ENCODE results near the gene HES5. TPM values are rescaled to one million over a fixed set of nuclear protein-coding genes. Genes with fewer than 3 reads are reported as not detected.

HES5 gene
- total RNA-seq, 1 donor from 2014 or later, result 1.3 TPM

DNA sequence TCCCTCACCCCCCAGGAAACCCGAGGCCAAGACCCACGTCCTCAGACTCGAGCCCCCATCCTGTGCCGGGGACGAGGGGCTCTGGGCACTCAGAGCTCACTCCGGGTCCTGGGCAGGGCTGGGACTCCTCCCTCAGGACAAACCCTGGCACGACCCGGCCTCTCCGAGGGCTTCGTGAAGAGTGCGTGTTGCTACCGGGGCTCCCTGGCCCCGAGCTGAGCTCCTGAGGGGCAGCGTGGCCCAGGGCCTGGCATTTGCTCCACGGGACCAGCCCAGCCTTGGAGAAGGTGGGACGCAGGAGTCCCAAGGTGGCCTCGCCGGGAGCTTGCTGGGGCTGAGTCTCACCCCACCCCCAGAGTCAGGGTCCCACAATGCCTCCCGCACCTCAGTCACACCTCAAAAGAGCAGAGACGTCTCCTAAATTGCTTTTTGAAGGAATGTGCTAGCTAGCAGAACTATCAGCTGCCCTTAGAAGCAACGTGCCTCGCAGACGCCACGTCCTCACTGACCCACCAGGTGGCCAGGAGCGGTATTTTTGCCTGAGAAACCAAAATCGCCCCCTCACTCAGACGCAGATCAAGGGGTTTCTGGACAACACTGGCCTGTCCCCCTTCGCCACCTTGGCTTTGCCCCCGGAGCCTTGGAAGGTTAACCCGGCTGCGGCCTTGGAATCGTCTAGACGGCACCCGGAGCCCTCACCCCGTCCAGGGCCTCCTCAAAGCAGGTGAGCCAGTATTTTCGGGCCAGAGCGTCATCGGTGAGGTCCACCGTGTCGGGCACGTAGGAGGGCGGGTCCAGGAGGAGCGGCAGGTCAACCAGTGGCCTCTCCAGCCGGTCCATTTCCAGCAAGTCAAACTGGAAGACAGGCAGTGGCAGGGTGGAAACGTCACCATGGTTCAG is 14.9 kb downstream of the HES5 start:
- ATAC-seq, result no peak

- ATAC-seq, result no peak
These were observed 16.0 kb downstream of the HES5 start for GRCh38 chr1:2513939-2514652.

GRCh38 chr1:2512862-2513421 is 17.1 kb downstream of the HES5 start:
- no peak for ATAC-seq

DNA sequence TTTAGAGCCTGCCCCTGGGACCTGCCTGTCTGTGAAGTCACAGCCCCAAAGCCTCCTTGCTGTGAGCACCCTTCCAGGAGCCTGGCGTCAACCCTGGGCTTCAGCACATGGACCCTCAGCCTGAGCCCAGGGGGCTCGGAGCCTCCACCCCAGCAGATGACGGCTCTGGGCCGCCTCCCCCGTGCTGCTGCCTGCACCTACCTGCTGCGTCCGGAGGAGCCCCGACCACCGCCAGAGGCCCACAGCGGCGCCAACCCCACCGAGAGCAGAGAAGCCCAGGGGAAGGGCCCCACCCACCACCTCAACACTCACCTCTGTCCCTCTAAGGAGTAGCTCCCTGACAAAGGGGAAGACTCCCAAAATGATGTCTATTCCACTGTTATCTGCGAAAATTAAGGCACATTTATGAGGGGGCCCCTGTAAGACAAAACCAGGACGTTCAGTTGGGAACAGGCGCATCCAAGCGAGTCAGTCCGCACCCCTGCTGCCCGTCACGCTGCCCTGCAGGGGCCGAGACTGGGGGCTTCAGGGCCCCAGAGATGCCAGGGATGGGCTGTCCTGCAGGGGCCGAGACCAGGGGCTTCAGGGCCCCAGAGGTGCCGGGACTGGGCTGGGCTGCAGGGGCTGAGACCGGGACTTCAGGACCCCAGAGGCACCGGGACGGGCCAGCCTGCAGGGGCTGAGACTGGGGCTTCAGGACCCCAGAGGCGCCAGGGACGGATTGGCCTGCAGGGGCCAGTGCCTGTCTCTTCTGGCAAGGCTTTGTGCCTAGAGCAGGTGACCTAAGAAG is 19.5 kb downstream of the HES5 start:
- no peak for ATAC-seq

DNA sequence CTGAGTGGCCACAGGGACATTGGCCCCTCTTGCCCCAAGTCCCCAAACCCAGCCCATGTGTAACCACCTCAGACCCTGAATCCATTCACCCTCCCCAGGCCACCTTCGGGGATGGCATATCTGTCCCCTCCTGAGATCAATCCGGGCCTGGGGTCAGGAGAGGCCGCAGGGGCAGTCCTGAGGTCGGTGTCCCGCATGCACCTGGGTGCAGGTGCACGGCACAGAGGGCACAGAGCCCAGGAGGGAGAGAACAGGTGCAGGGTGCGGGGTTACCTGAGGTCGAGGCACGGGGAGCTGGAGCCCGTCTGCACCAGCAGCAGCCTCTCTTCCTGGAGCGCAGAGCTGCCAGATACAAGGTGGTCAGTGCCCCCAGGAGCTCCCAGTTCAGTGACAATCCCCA is 20.5 kb downstream of the HES5 start:
- ATAC-seq, result no peak

- ATAC-seq, result no peak
These were observed 21.3 kb downstream of the HES5 start for GRCh38 chr1:2508751-2509150.

DNA sequence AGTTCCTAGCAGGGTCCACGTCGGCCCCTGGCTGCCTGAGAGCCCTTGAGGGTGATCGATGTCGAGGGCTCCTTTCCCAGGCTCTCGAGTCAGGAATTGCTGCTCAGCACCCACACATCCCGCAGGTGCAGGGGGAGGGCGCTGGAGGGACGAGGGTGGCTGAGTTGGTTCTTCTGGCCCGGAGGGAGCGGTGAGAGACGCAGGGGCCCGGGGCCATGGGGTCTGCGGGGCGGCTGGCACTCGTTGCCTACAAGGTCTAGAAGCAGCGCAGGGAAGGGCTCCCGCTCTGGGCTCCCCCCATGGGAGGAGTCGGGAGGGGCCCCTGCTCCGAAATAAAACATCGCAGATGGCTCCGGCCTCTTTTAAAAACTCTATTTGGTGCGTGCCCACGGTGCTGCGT is 21.9 kb downstream of the HES5 start:
- no peak for ATAC-seq

- no peak for ATAC-seq
These were observed 22.3 kb downstream of the HES5 start for GRCh38 chr1:2507744-2508155.

DNA sequence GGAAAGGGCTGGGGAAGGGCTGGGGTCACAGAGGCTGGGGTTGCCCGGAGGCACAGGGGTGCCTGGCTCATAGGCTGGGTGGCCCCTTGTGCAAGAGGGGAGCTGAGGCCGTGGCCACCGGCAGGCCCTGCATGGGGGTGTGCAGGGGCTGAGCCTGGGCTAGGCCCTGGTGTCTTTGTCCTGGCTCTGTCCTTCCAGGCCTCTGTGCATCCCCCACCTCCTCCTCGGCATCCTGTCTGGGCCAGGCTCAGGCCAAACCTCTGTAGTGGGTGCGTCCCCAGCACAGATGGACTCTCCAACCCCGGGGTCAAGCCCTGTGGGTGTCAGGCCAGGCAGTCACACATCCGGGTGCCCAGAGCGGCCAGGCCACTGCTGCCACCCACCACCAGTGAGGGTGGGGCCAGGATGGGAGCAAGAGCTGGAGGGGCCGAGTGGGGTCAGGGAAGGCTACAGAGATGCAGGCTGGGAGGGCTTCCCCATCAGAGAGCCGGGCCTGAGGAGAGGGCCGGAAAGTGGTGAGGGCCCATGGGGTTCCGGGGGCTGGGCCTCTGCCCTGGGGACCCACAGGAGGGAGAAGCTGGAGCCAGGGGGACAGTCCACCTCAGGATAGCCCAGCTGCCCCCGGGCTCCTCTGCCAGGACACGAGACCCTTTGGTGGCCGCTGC is 23.0 kb downstream of the HES5 start:
- peak; percentile 3 for ATAC-seq

- peak; percentile 5 for ATAC-seq
These were observed 23.8 kb downstream of the HES5 start for GRCh38 chr1:2506007-2506860.

GRCh38 chr1:2505461-2505994 is 24.5 kb downstream of the HES5 start:
- peak; percentile 9 for ATAC-seq

DNA sequence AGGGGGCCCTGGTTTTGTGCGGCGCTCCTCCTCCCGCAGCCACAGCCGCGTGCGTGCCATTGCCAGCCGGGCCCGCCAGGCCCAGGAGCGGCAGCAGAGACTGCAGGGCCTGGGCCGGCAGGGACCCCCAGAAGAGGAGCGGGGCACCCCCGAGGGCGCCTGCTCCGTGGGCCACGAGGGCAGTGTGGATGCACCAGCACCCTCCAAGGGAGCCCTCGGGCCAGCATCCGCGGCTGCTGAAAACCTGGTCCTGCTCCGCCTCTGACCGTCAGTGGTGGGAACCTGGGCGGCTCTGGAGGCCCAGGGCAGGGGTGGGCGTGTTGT is 25.2 kb downstream of the HES5 start:
- ATAC-seq, result no peak

GRCh38 chr1:2504225-2504948 is 25.7 kb downstream of the HES5 start:
- ATAC-seq, result no peak

DNA sequence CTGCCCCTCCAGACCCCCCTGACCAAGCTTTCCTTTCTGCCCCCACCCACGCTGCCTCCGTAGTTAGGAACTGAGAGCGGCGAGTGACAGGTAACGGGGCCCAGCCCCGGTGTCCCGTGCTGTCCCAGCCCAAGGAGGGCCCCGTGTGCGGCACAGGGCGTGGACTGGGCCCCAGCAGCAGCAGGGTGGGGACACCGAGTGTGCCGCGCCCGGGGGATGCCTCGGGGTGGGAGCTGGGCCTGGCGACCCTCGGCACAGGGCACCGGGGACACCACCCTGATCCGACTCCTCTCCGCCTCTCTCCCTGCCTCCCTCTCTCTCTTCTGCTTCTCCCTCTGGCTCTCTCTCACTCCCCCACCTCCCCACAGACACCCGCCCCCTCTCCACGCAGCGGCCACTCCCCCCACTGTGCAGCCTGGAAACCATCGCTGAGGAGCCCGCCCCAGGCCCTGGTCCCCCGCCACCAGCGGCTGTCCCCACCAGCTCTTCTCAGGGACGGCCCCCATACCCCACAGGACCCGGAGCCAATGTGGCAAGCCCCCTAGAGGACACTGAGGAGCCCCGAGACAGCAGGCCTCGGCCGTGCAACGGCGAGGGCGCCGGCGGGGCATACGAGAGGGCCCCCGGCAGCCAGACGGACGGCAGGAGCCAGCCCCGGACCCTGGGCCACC is 26.4 kb downstream of the HES5 start:
- ATAC-seq, result no peak

- ATAC-seq, result no peak
These were observed 27.2 kb downstream of the HES5 start for GRCh38 chr1:2502661-2503553.

- ATAC-seq, result no peak
These were observed 27.9 kb downstream of the HES5 start for GRCh38 chr1:2502210-2502609.

DNA sequence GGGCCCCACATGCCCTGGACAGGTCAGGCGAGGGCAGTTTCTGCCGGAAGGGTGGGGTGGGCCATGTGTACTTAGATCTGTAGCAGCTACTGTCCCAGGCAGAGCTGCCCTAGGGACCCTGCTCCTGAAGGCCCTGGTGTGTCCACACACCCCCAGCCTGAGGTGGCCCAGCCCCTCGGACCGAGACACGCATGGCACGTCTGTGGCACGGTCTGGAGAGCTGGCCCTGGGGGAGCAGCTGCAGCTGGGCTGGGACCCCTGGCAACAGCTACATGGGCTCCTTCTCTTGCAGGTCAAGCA is 28.3 kb downstream of the HES5 start:
- no peak for ATAC-seq

- no peak for ATAC-seq
These were observed 28.8 kb downstream of the HES5 start for GRCh38 chr1:2501041-2501819.
